LNCaP clone FGC (cell line): ENCODE results near the gene ARPC4.

Source experiments
- DNase-seq: peaks from one replicate; pipeline ENCODE4 v3.0.0-alpha.2; 2011; ENCODE audit warnings: low read depth
- H3K4me3 ChIP-seq: 2 replicates; pipeline ENCODE4 v1.5.1; 2011; ENCODE audit warnings: mild to moderate bottlenecking, low read depth, low read length, control low read depth
- TF ChIP-seq, protein P1 (sequence below): IDR thresholded peaks from 2 replicates; pipeline ENCODE4 v1.5.1; 2012; ENCODE audit warnings: mild to moderate bottlenecking; ENCODE audit not compliant: control insufficient read depth, insufficient read depth; ENCODE audit errors: extremely low read depth

ARPC4 gene

DNA sequence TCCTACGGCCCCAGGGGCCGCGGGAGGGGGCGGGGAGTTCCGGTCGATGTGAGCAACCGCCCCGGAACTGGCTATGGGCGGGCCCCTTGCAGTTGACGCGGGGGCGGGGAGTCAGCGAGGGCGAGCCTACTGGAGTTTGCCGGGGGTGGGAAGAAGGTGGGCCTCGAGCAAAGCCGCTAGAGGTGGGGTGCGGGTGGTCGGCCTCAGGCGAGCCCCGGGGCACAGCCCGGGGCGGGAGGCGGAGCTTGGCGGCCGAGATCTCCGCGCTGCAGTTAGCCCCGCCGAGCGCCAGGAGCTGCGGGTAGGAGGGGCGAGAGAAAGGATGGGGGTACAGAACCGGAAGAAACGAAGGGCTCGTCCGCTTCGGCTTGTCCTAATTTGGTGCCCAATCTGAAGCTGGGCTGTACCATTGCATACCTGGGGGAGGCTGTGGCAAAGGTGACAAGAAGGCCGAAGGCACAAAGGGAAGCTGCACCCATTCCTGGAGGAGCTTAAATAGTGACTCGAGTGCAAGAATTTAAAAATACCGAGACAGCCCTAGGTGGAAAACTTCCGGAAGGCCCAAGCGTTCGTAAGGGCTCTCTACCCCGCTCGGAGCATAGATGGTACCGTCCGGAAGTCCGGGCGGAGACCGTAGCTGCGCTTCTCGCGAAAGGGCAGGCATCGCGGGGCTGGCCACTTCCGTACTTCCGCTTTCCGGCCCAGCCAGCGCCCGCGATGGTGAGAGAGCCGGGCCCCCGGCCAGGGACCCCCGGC is at the start of gene ARPC4, which contains the start of gene TADA3:
TSS of gene ARPC4 (plus strand) at position 678 of the 756 bp plus-strand sequence. CDS start at position 718, 40 bp downstream.
TSS of gene TADA3 (minus strand) at position 69 of the 756 bp plus-strand sequence. CDS start 1,007 bp downstream, outside the sequence.
- H3K4me3 ChIP-seq = peak within 1 kb of the TSS; percentile 97
- TF ChIP-seq, protein P1, sequence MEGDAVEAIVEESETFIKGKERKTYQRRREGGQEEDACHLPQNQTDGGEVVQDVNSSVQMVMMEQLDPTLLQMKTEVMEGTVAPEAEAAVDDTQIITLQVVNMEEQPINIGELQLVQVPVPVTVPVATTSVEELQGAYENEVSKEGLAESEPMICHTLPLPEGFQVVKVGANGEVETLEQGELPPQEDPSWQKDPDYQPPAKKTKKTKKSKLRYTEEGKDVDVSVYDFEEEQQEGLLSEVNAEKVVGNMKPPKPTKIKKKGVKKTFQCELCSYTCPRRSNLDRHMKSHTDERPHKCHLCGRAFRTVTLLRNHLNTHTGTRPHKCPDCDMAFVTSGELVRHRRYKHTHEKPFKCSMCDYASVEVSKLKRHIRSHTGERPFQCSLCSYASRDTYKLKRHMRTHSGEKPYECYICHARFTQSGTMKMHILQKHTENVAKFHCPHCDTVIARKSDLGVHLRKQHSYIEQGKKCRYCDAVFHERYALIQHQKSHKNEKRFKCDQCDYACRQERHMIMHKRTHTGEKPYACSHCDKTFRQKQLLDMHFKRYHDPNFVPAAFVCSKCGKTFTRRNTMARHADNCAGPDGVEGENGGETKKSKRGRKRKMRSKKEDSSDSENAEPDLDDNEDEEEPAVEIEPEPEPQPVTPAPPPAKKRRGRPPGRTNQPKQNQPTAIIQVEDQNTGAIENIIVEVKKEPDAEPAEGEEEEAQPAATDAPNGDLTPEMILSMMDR = no peak
- DNase-seq = peak; percentile 94

DNA sequence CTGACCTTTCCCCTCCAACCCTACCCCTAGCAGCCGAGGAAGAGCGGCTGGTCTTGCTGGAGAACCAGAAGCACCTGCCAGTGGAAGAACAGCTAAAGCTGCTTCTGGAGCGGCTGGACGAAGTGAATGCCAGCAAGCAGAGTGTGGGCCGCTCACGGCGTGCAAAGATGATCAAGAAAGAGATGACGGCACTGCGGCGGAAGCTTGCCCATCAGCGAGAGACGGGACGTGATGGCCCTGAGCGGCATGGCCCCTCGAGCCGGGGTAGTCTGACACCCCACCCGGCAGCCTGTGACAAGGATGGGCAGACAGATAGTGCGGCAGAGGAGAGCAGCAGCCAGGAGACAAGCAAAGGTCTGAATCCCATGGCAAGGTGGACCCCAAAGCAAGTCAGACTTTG is 49.3 kb upstream of the ARPC4 start:
- no peak overlapping the region for H3K4me3 ChIP-seq
- TF ChIP-seq, protein P1 = no peak

DNA sequence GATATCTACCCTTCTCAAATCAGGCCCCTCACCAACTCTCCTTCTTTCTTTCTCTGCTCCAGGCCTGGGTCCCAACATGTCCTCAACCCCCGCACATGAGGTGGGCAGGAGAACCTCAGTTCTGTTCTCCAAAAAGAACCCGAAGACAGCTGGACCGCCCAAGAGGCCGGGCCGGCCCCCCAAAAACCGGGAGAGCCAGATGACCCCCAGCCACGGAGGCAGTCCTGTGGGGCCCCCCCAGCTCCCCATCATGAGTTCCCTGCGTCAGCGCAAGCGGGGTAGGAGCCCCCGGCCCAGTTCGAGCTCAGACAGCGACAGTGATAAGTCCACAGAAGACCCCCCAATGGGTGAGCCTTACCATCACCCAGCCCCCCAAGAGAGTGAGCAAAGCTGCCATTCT is 48.7 kb upstream of the ARPC4 start:
- no peak overlapping the region for H3K4me3 ChIP-seq
- DNase-seq = no peak
- TF ChIP-seq, protein P1 = no peak

More for the DNA sequence above, 49.3 kb upstream of the ARPC4 start:
- DNase-seq = no peak

DNA sequence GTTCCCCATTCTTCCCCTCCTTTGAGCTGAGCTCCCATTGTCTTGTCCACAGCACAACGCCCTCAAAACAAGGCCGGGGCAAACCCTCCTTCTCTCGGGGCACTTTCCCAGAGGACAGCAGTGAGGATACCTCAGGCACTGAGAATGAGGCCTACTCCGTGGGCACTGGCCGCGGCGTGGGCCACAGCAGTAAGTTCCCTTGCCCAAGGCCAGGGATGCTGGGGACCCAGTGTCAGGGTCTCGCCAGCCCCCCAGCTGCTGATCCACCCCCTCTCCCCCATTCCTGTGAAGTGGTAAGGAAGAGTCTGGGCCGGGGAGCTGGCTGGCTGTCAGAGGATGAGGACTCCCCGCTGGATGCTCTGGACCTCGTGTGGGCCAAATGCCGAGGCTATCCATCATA is 47.4 kb upstream of the ARPC4 start:
- TF ChIP-seq, protein P1 = no peak

DNA sequence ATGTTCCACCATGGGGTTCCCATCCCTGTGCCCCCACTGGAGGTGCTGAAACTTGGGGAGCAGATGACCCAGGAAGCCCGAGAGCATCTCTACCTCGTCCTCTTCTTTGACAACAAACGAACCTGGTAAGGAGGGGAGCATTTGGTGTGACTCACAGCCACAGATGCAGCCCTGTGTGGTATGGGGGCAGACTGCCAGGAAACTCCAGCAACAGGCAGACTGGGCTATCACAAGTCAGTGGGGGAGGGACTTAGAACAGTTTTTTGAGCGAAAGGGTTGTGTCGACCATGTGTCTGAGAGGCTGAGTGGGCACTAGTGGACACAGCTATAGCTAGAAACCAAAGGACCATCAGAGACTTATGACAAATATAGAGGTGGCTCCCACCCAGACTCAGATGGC is 46.6 kb upstream of the ARPC4 start:
- no peak for DNase-seq
- TF ChIP-seq, protein P1 = no peak
- no peak overlapping the region for H3K4me3 ChIP-seq

More for the DNA sequence above, 47.4 kb upstream of the ARPC4 start:
- no peak overlapping the region for H3K4me3 ChIP-seq
- no peak for DNase-seq

DNA sequence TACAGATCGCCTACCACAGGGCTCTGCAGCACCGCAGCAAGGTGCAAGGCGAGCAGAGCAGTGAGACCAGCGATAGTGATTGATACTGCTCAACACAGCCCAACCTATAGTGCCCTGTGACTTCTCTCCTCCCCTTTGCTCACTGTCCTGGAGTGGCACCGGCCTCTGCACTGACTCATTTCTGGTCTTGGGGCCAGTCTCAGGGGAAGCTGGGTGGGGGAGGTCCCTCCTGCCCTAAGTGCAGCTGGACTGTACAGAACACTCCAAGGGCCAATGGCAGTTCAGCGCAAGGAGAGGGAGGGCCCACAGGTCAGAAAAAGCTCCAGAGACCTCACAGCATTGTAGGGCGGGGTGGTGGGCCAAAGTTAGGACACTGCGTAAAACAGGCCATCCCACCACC is 45.6 kb upstream of the ARPC4 start:
- no peak overlapping the region for H3K4me3 ChIP-seq
- TF ChIP-seq, protein P1 = no peak
- no peak for DNase-seq

DNA sequence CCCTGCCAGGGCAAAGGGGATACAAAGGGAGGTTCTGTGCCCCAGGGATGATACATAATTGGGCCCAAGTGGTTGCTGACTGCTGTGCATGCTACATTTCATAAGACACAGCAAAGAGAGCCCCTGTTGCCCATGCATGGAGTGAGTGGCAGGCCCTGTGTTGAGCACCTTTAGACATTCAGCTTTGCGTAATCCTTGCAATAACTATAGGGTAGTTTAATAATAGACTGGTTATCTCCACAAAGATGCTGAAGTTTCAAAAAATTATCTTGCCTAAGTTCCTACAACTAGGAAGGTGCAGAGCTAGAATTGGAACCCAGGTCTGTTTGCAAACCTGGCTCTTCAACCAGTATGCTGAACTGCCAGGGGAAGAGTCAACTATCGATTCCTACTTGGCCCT is 44.9 kb upstream of the ARPC4 start:
- no peak for DNase-seq
- no peak overlapping the region for H3K4me3 ChIP-seq
- TF ChIP-seq, protein P1 = no peak
